Cardiac muscle cell (in vitro differentiated cells and primary cell): ENCODE data around the gene KATNAL2. TPM values are rescaled to one million over a fixed set of nuclear protein-coding genes. Genes with fewer than 3 reads are reported as not detected.

Experiments used
- DNase-seq, 2 donors: peaks; one replicate each; pipeline versions ENCODE4 v3.0.0 to v3.0.0-alpha.2; 2010 to 2017; ENCODE audit warnings: low read depth in 1 of 2, low spot score in 1 of 2
- H3K27ac ChIP-seq: fragments of 200-600 bp; sonication (generic); 2 replicates; pipeline ENCODE4 v1.5.1; 2016
- H3K27me3 ChIP-seq: fragments of 200-600 bp; sonication (generic); 2 replicates; pipeline ENCODE4 v1.6.0; 2016; ENCODE audit warnings: control low read depth
- H3K36me3 ChIP-seq: fragments of 200-600 bp; sonication (generic); 2 replicates; pipeline ENCODE4 v1.5.1; 2016; ENCODE audit warnings: control low read depth
- H3K4me1 ChIP-seq: fragments of 200-600 bp; sonication (generic); 2 replicates; pipeline ENCODE4 v1.8.1; 2017; ENCODE audit warnings: low read depth, mild to moderate bottlenecking, mixed run types
- H3K4me3 ChIP-seq: fragments of 200-600 bp; sonication (generic); 2 replicates; pipeline ENCODE4 v1.5.1; 2016; ENCODE audit warnings: mild to moderate bottlenecking
- H3K9me3 ChIP-seq: fragments of 200-600 bp; sonication (generic); 2 replicates; pipeline ENCODE4 v1.5.1; 2017; ENCODE audit warnings: low read depth, mild to moderate bottlenecking, control low read depth
- polyA plus RNA-seq: library from polyadenylated mRNA; unstranded; fragments of >200 nt; fragmentation: Nextera tagmentation; extraction: Ambion mirVana; gene quantifications from 2 replicates; pipeline ENCODE4 v1.2.1, GENCODE V29; 2016
- total RNA-seq: library from RNA; depleted of rRNA; stranded (reverse); fragments of >200 nt; gene quantifications from 2 replicates; pipeline ENCODE4 v1.2.3, GENCODE V29; 2016
- TF ChIP-seq, protein P1 (sequence below): IDR thresholded peaks from 2 replicates; pipeline ENCODE4 v1.5.1; 2012; ENCODE audit warnings: low read depth, mild to moderate bottlenecking, low read length

KATNAL2 gene
- total and polyA plus RNA-seq, 2 experiments from 2014 or later, result 11.3 to 19.6 TPM

DNA sequence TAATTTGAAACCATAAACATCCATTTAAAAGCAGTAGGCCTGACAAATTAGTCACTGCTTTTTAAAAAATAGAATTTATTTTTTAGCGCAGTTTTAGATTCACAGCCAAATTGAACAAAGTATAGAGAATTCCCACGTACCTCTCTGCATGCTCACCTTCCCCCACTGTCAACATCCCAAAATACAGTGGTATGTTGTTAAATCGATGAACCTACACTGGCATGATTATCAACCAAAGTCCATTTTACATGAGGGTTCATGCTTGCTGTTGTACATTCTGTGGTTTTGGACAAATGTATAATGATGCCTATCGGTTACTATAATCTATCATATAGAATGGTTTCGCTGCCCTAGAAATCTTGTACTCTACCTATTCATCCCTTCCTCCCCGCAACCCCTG lies 123.6 kb downstream of the KATNAL2 start:
- no peaks in the 10 kb centered on the region for H3K27me3 ChIP-seq
- H3K9me3 ChIP-seq, result no peaks in the 10 kb centered on the region
- no peak overlapping the region for H3K4me3 ChIP-seq
- no peaks in the 10 kb centered on the region for H3K4me1 ChIP-seq
- no peaks in the 10 kb centered on the region for H3K36me3 ChIP-seq
- TF ChIP-seq, protein P1, sequence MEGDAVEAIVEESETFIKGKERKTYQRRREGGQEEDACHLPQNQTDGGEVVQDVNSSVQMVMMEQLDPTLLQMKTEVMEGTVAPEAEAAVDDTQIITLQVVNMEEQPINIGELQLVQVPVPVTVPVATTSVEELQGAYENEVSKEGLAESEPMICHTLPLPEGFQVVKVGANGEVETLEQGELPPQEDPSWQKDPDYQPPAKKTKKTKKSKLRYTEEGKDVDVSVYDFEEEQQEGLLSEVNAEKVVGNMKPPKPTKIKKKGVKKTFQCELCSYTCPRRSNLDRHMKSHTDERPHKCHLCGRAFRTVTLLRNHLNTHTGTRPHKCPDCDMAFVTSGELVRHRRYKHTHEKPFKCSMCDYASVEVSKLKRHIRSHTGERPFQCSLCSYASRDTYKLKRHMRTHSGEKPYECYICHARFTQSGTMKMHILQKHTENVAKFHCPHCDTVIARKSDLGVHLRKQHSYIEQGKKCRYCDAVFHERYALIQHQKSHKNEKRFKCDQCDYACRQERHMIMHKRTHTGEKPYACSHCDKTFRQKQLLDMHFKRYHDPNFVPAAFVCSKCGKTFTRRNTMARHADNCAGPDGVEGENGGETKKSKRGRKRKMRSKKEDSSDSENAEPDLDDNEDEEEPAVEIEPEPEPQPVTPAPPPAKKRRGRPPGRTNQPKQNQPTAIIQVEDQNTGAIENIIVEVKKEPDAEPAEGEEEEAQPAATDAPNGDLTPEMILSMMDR, result no peak
- no peak for DNase-seq
- no peak overlapping the region for H3K27ac ChIP-seq

DNA sequence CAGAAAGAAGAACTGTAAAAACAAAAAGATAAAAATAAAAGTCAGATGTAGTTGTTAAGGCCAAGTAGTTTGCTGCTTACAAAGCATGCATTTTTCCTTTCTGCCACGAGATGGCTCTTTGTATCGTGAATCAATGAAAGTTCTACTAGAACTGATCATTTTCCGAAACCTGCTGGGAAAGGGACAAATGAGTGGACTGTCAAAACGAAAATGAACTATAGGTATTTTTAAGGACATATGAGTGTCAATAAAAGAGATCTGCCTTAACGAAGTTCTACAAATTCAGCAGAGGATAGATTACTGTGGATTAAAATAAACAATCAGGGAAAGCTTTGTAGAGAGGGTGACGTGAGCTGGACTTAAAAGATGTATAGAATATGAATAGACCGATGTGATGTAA lies 133.1 kb downstream of the KATNAL2 start:
- no peaks in the 10 kb centered on the region for H3K36me3 ChIP-seq
- TF ChIP-seq, protein P1, result peak; percentile 76
- peak; percentile 49 to 68 for DNase-seq

GRCh38 chr18:47054369-47054768 lies 137.0 kb downstream of the KATNAL2 start:
- Histone ChIP-seq H3K4me3 (no peak overlapping the region), H3K27me3 (no peaks in the 10 kb centered on the region), H3K4me1 (no peaks in the 10 kb centered on the region), H3K9me3 (no peaks in the 10 kb centered on the region), H3K27ac (no peak overlapping the region), H3K36me3 (no peaks in the 10 kb centered on the region)
- TF ChIP-seq, protein P1, result no peak
- no peak for DNase-seq

More for the DNA sequence above, 133.1 kb downstream of the KATNAL2 start:
- no peaks in the 10 kb centered on the region for H3K27me3 ChIP-seq
- H3K4me1 ChIP-seq, result no peaks in the 10 kb centered on the region
- no peak overlapping the region for H3K4me3 ChIP-seq
- no peaks in the 10 kb centered on the region for H3K9me3 ChIP-seq
- no peak overlapping the region for H3K27ac ChIP-seq

DNA sequence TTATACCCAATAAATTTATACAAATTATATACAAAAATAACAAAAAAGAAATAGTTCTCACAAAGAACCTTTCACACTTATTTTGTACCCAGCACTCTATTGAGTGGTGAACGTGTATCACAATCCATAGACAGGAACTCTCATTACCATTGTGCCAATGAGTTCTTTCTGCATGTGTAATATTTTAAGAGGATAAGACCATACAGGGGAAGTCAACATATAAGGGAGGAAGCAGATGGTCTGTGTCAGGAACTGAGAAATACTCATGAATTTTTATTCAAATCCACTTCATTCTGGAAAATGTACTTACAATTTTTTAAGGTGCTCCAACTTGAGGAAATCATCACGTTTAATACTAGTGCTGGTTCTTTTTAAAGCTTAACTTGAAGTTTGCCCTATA lies 145.1 kb downstream of the KATNAL2 start:
- Histone ChIP-seq H3K27me3 (no peaks in the 10 kb centered on the region), H3K36me3 (no peaks in the 10 kb centered on the region), H3K27ac (no peak overlapping the region), H3K4me3 (no peak overlapping the region), H3K4me1 (no peaks in the 10 kb centered on the region), H3K9me3 (no peaks in the 10 kb centered on the region)
- TF ChIP-seq, protein P1, result no peak
- DNase-seq, result no peak

- no peak for DNase-seq
- H3K36me3 ChIP-seq, result no peaks in the 10 kb centered on the region
- no peaks in the 10 kb centered on the region for H3K4me1 ChIP-seq
- H3K9me3 ChIP-seq, result no peaks in the 10 kb centered on the region
- TF ChIP-seq, protein P1, result no peak
- H3K27ac ChIP-seq, result no peak overlapping the region
- no peaks in the 10 kb centered on the region for H3K27me3 ChIP-seq
- no peak overlapping the region for H3K4me3 ChIP-seq
These were observed 145.7 kb downstream of the KATNAL2 start for GRCh38 chr18:47063096-47063495.

- DNase-seq, result no peak
- Histone ChIP-seq H3K27ac (no peak overlapping the region), H3K9me3 (no peaks in the 10 kb centered on the region), H3K36me3 (no peaks in the 10 kb centered on the region), H3K4me1 (no peaks in the 10 kb centered on the region), H3K27me3 (no peaks in the 10 kb centered on the region), H3K4me3 (no peak overlapping the region)
- TF ChIP-seq, protein P1, result no peak
These were observed 150.2 kb downstream of the KATNAL2 start for GRCh38 chr18:47067648-47068047.
